HepG2 (cell line): ENCODE data around the gene MED28. TPM values are rescaled to one million over a fixed set of nuclear protein-coding genes. Genes with fewer than 3 reads are reported as not detected.

Experiments used
- CHD4 ChIP-seq: fragments of 200-600 bp; sonication (generic); IDR thresholded peaks from 2 replicates; pipeline ENCODE4 v1.7.0; 2017; ENCODE audit warnings: mild to moderate bottlenecking, low read length, borderline replicate concordance
- ELF3 ChIP-seq: IDR thresholded peaks from 2 replicates; pipeline ENCODE4 v1.6.1; 2016; ENCODE audit warnings: missing genetic modification reagents, missing compliant biosample characterization
- ERF ChIP-seq: IDR thresholded peaks from 2 replicates; pipeline ENCODE4 v1.6.1; 2018; ENCODE audit warnings: missing biosample characterization, missing genetic modification reagents
- ETV5 ChIP-seq: IDR thresholded peaks from 2 replicates; pipeline ENCODE4 v1.6.1; 2018; ENCODE audit warnings: missing biosample characterization, missing genetic modification reagents, inconsistent platforms, borderline replicate concordance
- FOXM1 ChIP-seq: sonication (generic); formaldehyde crosslinking; IDR thresholded peaks from 2 replicates; pipeline ENCODE4 v1.5.0; 2020; ENCODE audit warnings: missing genetic modification reagents
- HNF4A ChIP-seq: sonication (generic); formaldehyde crosslinking; IDR thresholded peaks from 2 replicates; pipeline ENCODE4 v1.4.0; 2020; ENCODE audit warnings: missing genetic modification reagents
- HOXA9 ChIP-seq: sonication (generic); formaldehyde crosslinking; IDR thresholded peaks from 2 replicates; pipeline ENCODE4 v1.8.1; 2022; ENCODE audit warnings: missing genetic modification reagents, mild to moderate bottlenecking, moderate library complexity, borderline replicate concordance
- MYNN ChIP-seq: sonication (generic); formaldehyde crosslinking; IDR thresholded peaks from 2 replicates; pipeline ENCODE4 v1.4.0; 2020; ENCODE audit warnings: mild to moderate bottlenecking, low read depth, missing genetic modification reagents
- NFIB ChIP-seq: sonication (generic); formaldehyde crosslinking; IDR thresholded peaks from 2 replicates; pipeline ENCODE4 v1.9.0; 2021; ENCODE audit warnings: missing genetic modification reagents, mild to moderate bottlenecking, borderline replicate concordance
- NFKB2 ChIP-seq: sonication (generic); formaldehyde crosslinking; IDR thresholded peaks from 2 replicates; pipeline ENCODE4 v1.4.0; 2020; ENCODE audit warnings: missing genetic modification reagents, borderline replicate concordance
- NFKBIZ ChIP-seq: IDR thresholded peaks from 2 replicates; pipeline ENCODE4 v1.6.1; 2018; ENCODE audit warnings: missing genetic modification reagents, missing compliant biosample characterization
- PHB2 ChIP-seq: fragments of 450-650 bp; IDR thresholded peaks from 2 replicates; pipeline ENCODE4 v1.6.1; 2018; ENCODE audit not compliant: partially characterized antibody
- RFXAP ChIP-seq: sonication (generic); formaldehyde crosslinking; IDR thresholded peaks from 2 replicates; pipeline ENCODE4 v1.4.0; 2020; ENCODE audit warnings: missing genetic modification reagents, borderline replicate concordance
- SCMH1 ChIP-seq: sonication (generic); formaldehyde crosslinking; IDR thresholded peaks from 2 replicates; pipeline ENCODE4 v1.9.0; 2021; ENCODE audit warnings: missing genetic modification reagents, mild to moderate bottlenecking, borderline replicate concordance
- SMAD9 ChIP-seq: sonication (generic); formaldehyde crosslinking; IDR thresholded peaks from 2 replicates; pipeline ENCODE4 v1.5.1; 2020; ENCODE audit warnings: mild to moderate bottlenecking, missing genetic modification reagents
- SPEN ChIP-seq: sonication (generic); formaldehyde crosslinking; IDR thresholded peaks from 2 replicates; pipeline ENCODE4 v1.5.1; 2020; ENCODE audit warnings: low read depth, mild to moderate bottlenecking, missing genetic modification reagents
- SRSF4 ChIP-seq: fragments of 200-400 bp; formaldehyde crosslinking; IDR thresholded peaks from one replicate; pipeline ENCODE4 v1.6.1; 2018; ENCODE audit warnings: mild to moderate bottlenecking, low read depth, low read length, moderate library complexity; ENCODE audit not compliant: poor library complexity, severe bottlenecking
- TBP ChIP-seq: sonication (generic); formaldehyde crosslinking; IDR thresholded peaks from 2 replicates; pipeline ENCODE4 v1.5.0; 2020; ENCODE audit warnings: missing genetic modification reagents
- TSC22D2 ChIP-seq: sonication (generic); formaldehyde crosslinking; IDR thresholded peaks from 2 replicates; pipeline ENCODE4 v1.5.1; 2020; ENCODE audit warnings: missing genetic modification reagents, mild to moderate bottlenecking, borderline replicate concordance
- XRCC5 ChIP-seq: fragments of 200-400 bp; formaldehyde crosslinking; optimal IDR thresholded peaks from 2 replicates; pipeline ENCODE3; 2017; ENCODE audit warnings: mild to moderate bottlenecking, low read length
- ZNF30 ChIP-seq: sonication (generic); formaldehyde crosslinking; IDR thresholded peaks from 2 replicates; pipeline ENCODE4 v1.5.0; 2020; ENCODE audit warnings: mild to moderate bottlenecking, missing genetic modification reagents
- ZNF382 ChIP-seq: sonication (generic); formaldehyde crosslinking; IDR thresholded peaks from 2 replicates; pipeline ENCODE4 v1.5.0; 2020; ENCODE audit warnings: missing genetic modification reagents, mild to moderate bottlenecking, borderline replicate concordance
- ZNF768 ChIP-seq: sonication (generic); formaldehyde crosslinking; IDR thresholded peaks from 2 replicates; pipeline ENCODE4 v1.4.0; 2020; ENCODE audit warnings: missing genetic modification reagents
- polyA plus RNA-seq, 8 experiments: library from polyadenylated mRNA; depleted of rRNA in 3 of 8; stranded (reverse) in 7 of 8; unstranded in 1 of 8; fragments of >200 nt; fragmentation: Illumina TruSeq in 4 of 8; extraction: Trizol in 4 of 8; gene quantifications; 2 replicates each; pipeline versions ENCODE4 v1.2.1 to v1.2.3, GENCODE V29; 2011 to 2016; ENCODE audit warnings: low read depth in 4 of 8, missing spikeins in 1 of 8, mixed read lengths in 1 of 8; ENCODE audit not compliant: insufficient read depth in 1 of 8
- total RNA-seq, 5 experiments: library from RNA; depleted of rRNA; stranded (reverse); fragments of >200 nt; fragmentation: Illumina TruSeq; extraction: Trizol; gene quantifications; 2 replicates each; pipeline ENCODE4 v1.2.3, GENCODE V29; 2016; ENCODE audit warnings: low read depth in 1 of 5
- TF ChIP-seq, protein P1 (sequence below): IDR thresholded peaks from 2 replicates; pipeline ENCODE4 v1.6.1; 2016; ENCODE audit warnings: missing genetic modification reagents, missing compliant biosample characterization
- TF ChIP-seq, protein P2 (sequence below): sonication (generic); formaldehyde crosslinking; IDR thresholded peaks from 2 replicates; pipeline ENCODE4 v1.9.0; 2022; ENCODE audit warnings: low read depth, missing genetic modification reagents
- TF ChIP-seq, protein P3 (sequence below): sonication (generic); formaldehyde crosslinking; IDR thresholded peaks from 2 replicates; pipeline ENCODE4 v1.5.0; 2020; ENCODE audit warnings: mild to moderate bottlenecking, missing genetic modification reagents
- TF ChIP-seq, protein P4 (sequence below): IDR thresholded peaks from 2 replicates; pipeline ENCODE4 v1.6.1; 2016; ENCODE audit warnings: low read depth, borderline replicate concordance

Gene MED28
- total and polyA plus RNA-seq, 2 of the 13 experiments (the other 11 are each of a cell fraction or from before 2014, with no cell fraction given) = 41.3 to 65.7 TPM

DNA sequence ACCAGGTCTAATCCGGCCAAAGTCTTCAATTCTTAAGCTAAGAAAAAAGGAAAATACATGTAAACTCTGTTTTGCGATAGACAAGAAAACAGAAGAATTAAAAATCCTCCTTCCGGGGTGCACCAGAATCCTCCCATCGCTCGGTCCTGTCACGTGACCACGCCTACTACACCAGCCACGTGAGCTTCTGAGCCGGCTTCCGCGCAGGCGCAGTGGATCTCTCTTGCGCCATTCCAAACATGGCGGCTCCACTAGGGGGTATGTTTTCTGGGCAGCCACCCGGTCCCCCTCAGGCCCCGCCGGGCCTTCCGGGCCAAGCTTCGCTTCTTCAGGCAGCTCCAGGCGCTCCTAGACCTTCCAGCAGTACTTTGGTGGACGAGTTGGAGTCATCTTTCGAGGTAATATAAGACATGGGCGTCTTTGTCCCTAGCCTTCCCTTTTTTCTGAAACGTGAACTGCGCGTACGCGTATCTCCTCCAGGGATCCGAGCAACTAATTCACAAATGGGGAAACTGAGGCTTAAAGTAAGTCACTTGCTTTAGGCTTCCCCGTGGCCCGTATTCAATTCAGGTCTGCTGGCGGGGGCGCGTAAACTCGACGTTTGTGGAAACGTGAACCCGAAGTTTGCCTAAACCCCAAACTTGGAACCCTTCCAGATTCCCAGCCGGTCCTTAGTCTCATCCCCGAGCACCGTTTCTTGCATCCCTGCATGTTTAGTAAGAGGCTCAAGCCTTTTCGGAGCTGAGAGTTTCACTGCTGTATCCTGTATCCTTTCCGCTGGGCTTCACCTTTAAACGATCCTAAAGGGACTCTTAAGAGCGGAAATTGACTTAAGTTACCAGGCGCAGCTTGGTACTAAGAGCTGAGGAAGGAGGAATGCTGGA lies at the start of gene MED28 (continued):
- TF ChIP-seq PHB2 (no peak), NFKBIZ (CRISPR knock-in tag) (no peak), HOXA9 (CRISPR knock-in tag) (no peak), ZNF382 (CRISPR knock-in tag) (no peak), NFIB (CRISPR knock-in tag) (no peak), CHD4 (no peak), MYNN (CRISPR knock-in tag) (no peak), NFKB2 (CRISPR knock-in tag) (peak; percentile 42; the same call in 1 of the 2 replicates), SRSF4 (no peak), FOXM1 (CRISPR knock-in tag) (no peak), ELF3 (CRISPR knock-in tag) (peak; percentile 66), ZNF30 (CRISPR knock-in tag) (no peak), SPEN (CRISPR knock-in tag) (peak; percentile 71), TBP (CRISPR knock-in tag) (no peak), ERF (CRISPR knock-in tag) (peak; percentile 51; the same call in 1 of the 2 replicates), SCMH1 (no peak), XRCC5 (peak; percentile 29), HNF4A (CRISPR knock-in tag) (0 out of 2 replicates have a peak, but pooled peaks have one; percentile 3), ETV5 (CRISPR knock-in tag) (peak; percentile 27; the same call in 1 of the 2 replicates), RFXAP (CRISPR knock-in tag) (peak; percentile 34; the same call in 1 of the 2 replicates), ZNF768 (CRISPR knock-in tag) (0 out of 2 replicates have a peak, but pooled peaks have one; percentile 19), SMAD9 (CRISPR knock-in tag) (no peak), TSC22D2 (CRISPR knock-in tag) (peak; percentile 30; the same call in 1 of the 2 replicates)
- TF ChIP-seq, protein P1, sequence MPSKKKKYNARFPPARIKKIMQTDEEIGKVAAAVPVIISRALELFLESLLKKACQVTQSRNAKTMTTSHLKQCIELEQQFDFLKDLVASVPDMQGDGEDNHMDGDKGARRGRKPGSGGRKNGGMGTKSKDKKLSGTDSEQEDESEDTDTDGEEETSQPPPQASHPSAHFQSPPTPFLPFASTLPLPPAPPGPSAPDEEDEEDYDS (CRISPR knock-in tag) = peak; percentile 54; the same call in 1 of the 2 replicates
- TF ChIP-seq, protein P2, sequence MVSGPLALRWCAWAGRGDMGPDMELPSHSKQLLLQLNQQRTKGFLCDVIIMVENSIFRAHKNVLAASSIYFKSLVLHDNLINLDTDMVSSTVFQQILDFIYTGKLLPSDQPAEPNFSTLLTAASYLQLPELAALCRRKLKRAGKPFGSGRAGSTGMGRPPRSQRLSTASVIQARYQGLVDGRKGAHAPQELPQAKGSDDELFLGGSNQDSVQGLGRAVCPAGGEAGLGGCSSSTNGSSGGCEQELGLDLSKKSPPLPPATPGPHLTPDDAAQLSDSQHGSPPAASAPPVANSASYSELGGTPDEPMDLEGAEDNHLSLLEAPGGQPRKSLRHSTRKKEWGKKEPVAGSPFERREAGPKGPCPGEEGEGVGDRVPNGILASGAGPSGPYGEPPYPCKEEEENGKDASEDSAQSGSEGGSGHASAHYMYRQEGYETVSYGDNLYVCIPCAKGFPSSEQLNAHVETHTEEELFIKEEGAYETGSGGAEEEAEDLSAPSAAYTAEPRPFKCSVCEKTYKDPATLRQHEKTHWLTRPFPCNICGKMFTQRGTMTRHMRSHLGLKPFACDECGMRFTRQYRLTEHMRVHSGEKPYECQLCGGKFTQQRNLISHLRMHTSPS (CRISPR knock-in tag) = no peak
- TF ChIP-seq, protein P3, sequence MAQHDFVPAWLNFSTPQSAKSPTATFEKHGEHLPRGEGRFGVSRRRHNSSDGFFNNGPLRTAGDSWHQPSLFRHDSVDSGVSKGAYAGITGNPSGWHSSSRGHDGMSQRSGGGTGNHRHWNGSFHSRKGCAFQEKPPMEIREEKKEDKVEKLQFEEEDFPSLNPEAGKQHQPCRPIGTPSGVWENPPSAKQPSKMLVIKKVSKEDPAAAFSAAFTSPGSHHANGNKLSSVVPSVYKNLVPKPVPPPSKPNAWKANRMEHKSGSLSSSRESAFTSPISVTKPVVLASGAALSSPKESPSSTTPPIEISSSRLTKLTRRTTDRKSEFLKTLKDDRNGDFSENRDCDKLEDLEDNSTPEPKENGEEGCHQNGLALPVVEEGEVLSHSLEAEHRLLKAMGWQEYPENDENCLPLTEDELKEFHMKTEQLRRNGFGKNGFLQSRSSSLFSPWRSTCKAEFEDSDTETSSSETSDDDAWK (CRISPR knock-in tag) = no peak
- TF ChIP-seq, protein P4, sequence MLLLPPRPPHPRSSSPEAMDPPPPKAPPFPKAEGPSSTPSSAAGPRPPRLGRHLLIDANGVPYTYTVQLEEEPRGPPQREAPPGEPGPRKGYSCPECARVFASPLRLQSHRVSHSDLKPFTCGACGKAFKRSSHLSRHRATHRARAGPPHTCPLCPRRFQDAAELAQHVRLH = no peak
